ENCODE data around the gene PSMA6. TPM values are rescaled to one million over a fixed set of nuclear protein-coding genes. Genes with fewer than 3 reads are reported as not detected.

PSMA6 gene
- total RNA-seq, 1 experiment from 2014 or later, result 297 TPM

DNA sequence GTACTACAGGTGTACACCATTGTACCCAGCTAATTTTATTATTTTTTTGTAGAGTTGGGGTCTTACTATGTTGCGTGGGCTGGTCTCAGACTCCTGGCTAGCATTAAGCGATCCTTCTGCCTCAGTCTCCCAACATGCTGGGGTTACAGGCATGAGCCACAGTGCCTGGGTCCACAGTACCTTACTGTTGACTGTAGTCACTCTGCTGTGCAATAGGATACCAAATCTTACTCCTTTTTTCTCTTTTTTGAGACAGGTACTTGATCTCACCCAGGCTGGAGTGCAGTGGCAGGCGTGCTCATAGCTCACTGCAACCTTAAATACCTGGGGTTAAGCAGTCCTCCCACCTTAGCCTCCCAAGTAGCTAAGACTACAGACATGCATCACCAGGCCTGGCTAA, 25.6 kb downstream of the PSMA6 start:
- intact Hi-C loops (cut with micrococcal nuclease; ENCODE audit: unreplicated experiment), result no loop called here
- DNase-seq, result no peak
- Mint-ChIP-seq H3K27me3 (ENCODE audit: unreplicated experiment) (no peaks in the 10 kb centered on the region), H3K4me3 (ENCODE audit: low read depth, unreplicated experiment) (no peak overlapping the region), H3K4me1 (ENCODE audit: low read depth, unreplicated experiment) (no peaks in the 10 kb centered on the region), H3K27ac (ENCODE audit: unreplicated experiment) (no peak overlapping the region), H3K36me3 (ENCODE audit: insufficient read depth, unreplicated experiment) (peaks cover 33% of the 10 kb centered on the region), H3K9me3 (ENCODE audit: low read depth, unreplicated experiment) (no peaks in the 10 kb centered on the region)
- TF ChIP-seq CTCF (IDR thresholded peaks at IDR 0.05; ENCODE audit: unreplicated experiment), result no peak
- no TSS peak for BruUV-seq (replicated peaks)
- CTCF ChIA-PET, result no interaction called here

DNA sequence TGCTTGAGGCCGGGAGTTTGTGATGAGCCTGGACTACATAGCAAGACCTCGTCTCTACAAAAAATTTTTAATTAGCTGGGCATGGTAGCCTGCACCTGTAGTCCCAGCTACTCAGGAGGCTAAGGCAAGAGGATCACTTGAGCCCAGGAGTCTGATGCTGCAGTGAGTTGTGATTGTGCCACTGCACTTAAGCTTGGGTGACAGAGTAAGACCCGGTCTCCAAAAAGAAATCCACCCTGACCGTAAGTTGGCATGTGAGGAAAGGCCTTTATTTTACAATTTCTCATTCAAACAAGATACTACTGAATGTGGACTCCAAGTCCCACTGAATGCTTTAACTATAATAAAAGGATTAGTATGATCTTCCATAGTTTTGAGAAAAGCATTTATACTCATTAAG, 27.3 kb downstream of the PSMA6 start:
- Mint-ChIP-seq H3K4me3 (ENCODE audit: low read depth, unreplicated experiment) (no peak overlapping the region), H3K27me3 (ENCODE audit: unreplicated experiment) (no peaks in the 10 kb centered on the region), H3K36me3 (ENCODE audit: insufficient read depth, unreplicated experiment) (peaks cover 28% of the 10 kb centered on the region), H3K9me3 (ENCODE audit: low read depth, unreplicated experiment) (no peaks in the 10 kb centered on the region), H3K27ac (ENCODE audit: unreplicated experiment) (no peak overlapping the region), H3K4me1 (ENCODE audit: low read depth, unreplicated experiment) (no peaks in the 10 kb centered on the region)
- no peak for TF ChIP-seq CTCF (IDR thresholded peaks at IDR 0.05; ENCODE audit: unreplicated experiment)
- no peak for DNase-seq
- CTCF ChIA-PET, result no interaction called here
- intact Hi-C loops (cut with micrococcal nuclease; ENCODE audit: unreplicated experiment), result no loop called here
- BruUV-seq (replicated peaks), result no TSS peak

- Mint-ChIP-seq H3K4me1 (ENCODE audit: low read depth, unreplicated experiment) (no peaks in the 10 kb centered on the region), H3K36me3 (ENCODE audit: insufficient read depth, unreplicated experiment) (peaks cover 19% of the 10 kb centered on the region), H3K9me3 (ENCODE audit: low read depth, unreplicated experiment) (no peaks in the 10 kb centered on the region), H3K27me3 (ENCODE audit: unreplicated experiment) (no peaks in the 10 kb centered on the region), H3K4me3 (ENCODE audit: low read depth, unreplicated experiment) (no peak overlapping the region), H3K27ac (ENCODE audit: unreplicated experiment) (no peak overlapping the region)
- TF ChIP-seq CTCF (IDR thresholded peaks at IDR 0.05; ENCODE audit: unreplicated experiment), result no peak
- DNase-seq, result no peak
- no TSS peak for BruUV-seq (replicated peaks)
- intact Hi-C loops (cut with micrococcal nuclease; ENCODE audit: unreplicated experiment), result no loop called here
- CTCF ChIA-PET, result no interaction called here
Measured at GRCh38 chr14:35320472-35320871, 28.3 kb downstream of the PSMA6 start.

DNA sequence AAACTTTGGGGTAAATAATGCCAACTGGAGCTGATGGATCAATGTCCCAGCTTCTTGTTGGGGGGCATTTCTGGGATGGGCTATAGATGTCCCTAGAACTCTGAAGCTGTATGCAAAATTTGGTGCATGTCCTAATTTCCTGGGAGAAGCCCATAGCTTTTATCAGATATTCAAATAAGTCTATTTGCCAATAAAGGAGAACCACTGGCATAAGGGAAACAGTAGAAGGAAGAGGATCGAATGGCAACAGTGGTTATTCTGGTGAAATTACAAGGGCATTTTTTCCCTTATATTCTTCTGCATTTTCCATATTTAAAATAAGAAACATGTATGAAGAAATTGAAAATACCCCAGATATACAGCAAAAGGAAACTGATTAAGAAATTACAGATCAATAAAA, 34.2 kb downstream of the PSMA6 start:
- BruUV-seq (replicated peaks), result no TSS peak

More for the DNA sequence above, 34.2 kb downstream of the PSMA6 start:
- no peak for DNase-seq
- no peaks in the 10 kb centered on the region for H3K27me3 Mint-ChIP-seq (ENCODE audit: unreplicated experiment)
- H3K27ac Mint-ChIP-seq (ENCODE audit: unreplicated experiment), result no peak overlapping the region
- intact Hi-C loops (cut with micrococcal nuclease; ENCODE audit: unreplicated experiment), result no loop called here
- H3K4me3 Mint-ChIP-seq (ENCODE audit: low read depth, unreplicated experiment), result no peak overlapping the region
- no peak for TF ChIP-seq CTCF (IDR thresholded peaks at IDR 0.05; ENCODE audit: unreplicated experiment)
- H3K4me1 Mint-ChIP-seq (ENCODE audit: low read depth, unreplicated experiment), result no peaks in the 10 kb centered on the region
- H3K9me3 Mint-ChIP-seq (ENCODE audit: low read depth, unreplicated experiment), result no peaks in the 10 kb centered on the region
- no peaks in the 10 kb centered on the region for H3K36me3 Mint-ChIP-seq (ENCODE audit: insufficient read depth, unreplicated experiment)
- CTCF ChIA-PET, result no interaction called here

Measured in Calu3 (cell line).